ENCODE results near the gene HLA-DPB1. TPM values are rescaled to one million over a fixed set of nuclear protein-coding genes. Genes with fewer than 3 reads are reported as not detected.

HLA-DPB1 gene
- total RNA-seq, 1 donor from 2014 or later = 94.8 TPM

GRCh38 chr6:33077908-33078307 lies 2.1 kb downstream of the HLA-DPB1 start:
- Histone ChIP-seq H3K27ac (no peak overlapping the region), H3K36me3 (no peaks in the 10 kb centered on the region), H3K9me3 (no peaks in the 10 kb centered on the region), H3K4me1 (peaks cover 13% of the 10 kb centered on the region), H3K27me3 (no peaks in the 10 kb centered on the region), H3K4me3 (no peak overlapping the region)
- no peak for DNase-seq (ENCODE audit: extremely low spot score in 2 of 2)
- TF ChIP-seq POLR2AphosphoS5 (IDR thresholded peaks at IDR 0.05; ENCODE audit: insufficient read depth in 1 of 2, low read depth in 1 of 2) (no peak), POLR2A (IDR thresholded peaks at IDR 0.05) (no peak)
- TF ChIP-seq, protein P1, sequence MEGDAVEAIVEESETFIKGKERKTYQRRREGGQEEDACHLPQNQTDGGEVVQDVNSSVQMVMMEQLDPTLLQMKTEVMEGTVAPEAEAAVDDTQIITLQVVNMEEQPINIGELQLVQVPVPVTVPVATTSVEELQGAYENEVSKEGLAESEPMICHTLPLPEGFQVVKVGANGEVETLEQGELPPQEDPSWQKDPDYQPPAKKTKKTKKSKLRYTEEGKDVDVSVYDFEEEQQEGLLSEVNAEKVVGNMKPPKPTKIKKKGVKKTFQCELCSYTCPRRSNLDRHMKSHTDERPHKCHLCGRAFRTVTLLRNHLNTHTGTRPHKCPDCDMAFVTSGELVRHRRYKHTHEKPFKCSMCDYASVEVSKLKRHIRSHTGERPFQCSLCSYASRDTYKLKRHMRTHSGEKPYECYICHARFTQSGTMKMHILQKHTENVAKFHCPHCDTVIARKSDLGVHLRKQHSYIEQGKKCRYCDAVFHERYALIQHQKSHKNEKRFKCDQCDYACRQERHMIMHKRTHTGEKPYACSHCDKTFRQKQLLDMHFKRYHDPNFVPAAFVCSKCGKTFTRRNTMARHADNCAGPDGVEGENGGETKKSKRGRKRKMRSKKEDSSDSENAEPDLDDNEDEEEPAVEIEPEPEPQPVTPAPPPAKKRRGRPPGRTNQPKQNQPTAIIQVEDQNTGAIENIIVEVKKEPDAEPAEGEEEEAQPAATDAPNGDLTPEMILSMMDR (IDR thresholded peaks at IDR 0.05) = no peak
- intact Hi-C loops (cut with DNase I) = no loop called here

GRCh38 chr6:33078442-33078841 lies 2.7 kb downstream of the HLA-DPB1 start:
- Histone ChIP-seq H3K27me3 (no peaks in the 10 kb centered on the region), H3K4me3 (no peak overlapping the region), H3K9me3 (no peaks in the 10 kb centered on the region), H3K36me3 (no peaks in the 10 kb centered on the region), H3K4me1 (peaks cover 13% of the 10 kb centered on the region), H3K27ac (no peak overlapping the region)
- no peak for TF ChIP-seq POLR2A (IDR thresholded peaks at IDR 0.05)
- TF ChIP-seq, protein P1 (IDR thresholded peaks at IDR 0.05) = no peak
- no peak for TF ChIP-seq POLR2AphosphoS5 (IDR thresholded peaks at IDR 0.05; ENCODE audit: insufficient read depth in 1 of 2, low read depth in 1 of 2)
- intact Hi-C loops (cut with DNase I) = no loop called here
- DNase-seq (ENCODE audit: extremely low spot score in 2 of 2) = no peak

DNA sequence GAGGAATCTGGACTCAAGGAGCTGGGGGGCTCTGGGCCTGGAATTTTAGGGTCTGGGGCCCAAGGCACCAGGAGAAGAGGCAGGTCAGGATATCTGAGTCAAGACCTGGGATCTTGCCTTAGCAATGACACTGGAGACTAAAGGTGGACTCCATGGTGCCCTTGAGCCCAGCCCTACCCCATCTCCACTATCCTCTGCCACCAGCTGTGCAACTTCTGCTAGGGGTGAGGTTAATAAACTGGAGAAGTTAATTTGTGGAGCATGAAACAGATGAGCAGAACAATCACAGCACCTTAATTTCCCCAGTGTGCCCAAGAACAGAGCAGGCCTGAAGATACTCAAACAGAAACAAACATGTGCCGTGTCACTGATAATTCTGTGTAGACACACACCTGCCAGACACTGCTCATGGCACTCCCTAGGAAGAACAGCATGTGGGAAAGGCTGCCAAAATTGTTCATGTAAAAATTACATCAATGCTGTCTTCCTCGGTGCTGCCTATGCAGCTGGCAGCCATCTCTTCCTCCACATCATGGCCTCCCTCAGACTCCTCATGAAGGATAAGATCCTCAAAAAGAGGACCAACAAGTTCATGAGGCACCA lies 3.2 kb downstream of the HLA-DPB1 start:
- peaks cover 13% of the 10 kb centered on the region for H3K4me1 ChIP-seq
- no peaks in the 10 kb centered on the region for H3K36me3 ChIP-seq
- no peak overlapping the region for H3K4me3 ChIP-seq
- H3K27me3 ChIP-seq = no peaks in the 10 kb centered on the region
- intact Hi-C loops (cut with DNase I) = no loop called here
- no peak for DNase-seq (ENCODE audit: extremely low spot score in 2 of 2)
- TF ChIP-seq, protein P1 (IDR thresholded peaks at IDR 0.05) = no peak
- TF ChIP-seq POLR2A (IDR thresholded peaks at IDR 0.05) (no peak), POLR2AphosphoS5 (IDR thresholded peaks at IDR 0.05; ENCODE audit: insufficient read depth in 1 of 2, low read depth in 1 of 2) (no peak)
- no peak overlapping the region for H3K27ac ChIP-seq
- H3K9me3 ChIP-seq = no peaks in the 10 kb centered on the region

- peaks cover 13% of the 10 kb centered on the region for H3K4me1 ChIP-seq
- TF ChIP-seq POLR2A (IDR thresholded peaks at IDR 0.05) (no peak), POLR2AphosphoS5 (IDR thresholded peaks at IDR 0.05; ENCODE audit: insufficient read depth in 1 of 2, low read depth in 1 of 2) (no peak)
- TF ChIP-seq, protein P1 (IDR thresholded peaks at IDR 0.05) = no peak
- intact Hi-C loops (cut with DNase I) = no loop called here
- peak overlapping the region in 1 of 2 donors; percentile 53 for H3K4me3 ChIP-seq
- peak overlapping the region; percentile 91 for H3K27ac ChIP-seq
- no peaks in the 10 kb centered on the region for H3K9me3 ChIP-seq
- H3K27me3 ChIP-seq = no peaks in the 10 kb centered on the region
- no peaks in the 10 kb centered on the region for H3K36me3 ChIP-seq
- DNase-seq (ENCODE audit: extremely low spot score in 2 of 2) = no peak
Observed at GRCh38 chr6:33079580-33079979, 3.8 kb downstream of the HLA-DPB1 start.

All from vagina (tissue), 2 donors.